ENCODE results near the gene NRIP2.

- no peak for TF ChIP-seq FOXA1 (IDR thresholded peaks at IDR 0.05)
- TF ChIP-seq FOXK2 (IDR thresholded peaks at IDR 0.05) = no peak
- no peak for TF ChIP-seq NFRKB (IDR thresholded peaks at IDR 0.05)
- TF ChIP-seq SP1 (IDR thresholded peaks at IDR 0.05) = no peak
- no peak for TF ChIP-seq ARNT (IDR thresholded peaks at IDR 0.05)
- no peak for TF ChIP-seq ELF4 (IDR thresholded peaks at IDR 0.05)
- no peak for TF ChIP-seq TARDBP (IDR thresholded peaks at IDR 0.05)
- TF ChIP-seq FOXM1 (IDR thresholded peaks at IDR 0.05; ENCODE audit: borderline replicate concordance) = no peak
- no peak for TF ChIP-seq SUZ12 (IDR thresholded peaks at IDR 0.05)
Measured at GRCh38 chr12:2853626-2854025, 18.8 kb upstream of the NRIP2 start.
